Mesendoderm (in vitro differentiated cells): Measurements from ENCODE around the gene SUSD2.

Source experiments
- DNase-seq: peaks from one replicate; pipeline ENCODE4 v3.0.0; 2013
- H2AK5ac ChIP-seq: 2 replicates; pipeline ENCODE4 v1.6.1; 2013; ENCODE audit warnings: low read length, inconsistent platforms
- H2BK120ac ChIP-seq: 2 replicates; pipeline ENCODE4 v1.6.1; 2013; ENCODE audit warnings: low read depth, mild to moderate bottlenecking, low read length, moderate library complexity, mixed read lengths
- H2BK15ac ChIP-seq: replicated peaks from 2 replicates; pipeline ENCODE4 v1.6.1; 2013; ENCODE audit warnings: low read depth, mild to moderate bottlenecking, moderate library complexity
- H2BK5ac ChIP-seq: 2 replicates; pipeline ENCODE4 v1.6.1; 2013; ENCODE audit warnings: low read length, inconsistent platforms
- H3K18ac ChIP-seq: 2 replicates; pipeline ENCODE4 v1.6.1; 2013; ENCODE audit warnings: mild to moderate bottlenecking, low read length, mixed read lengths
- H3K23ac ChIP-seq: one replicate; pipeline ENCODE4 v1.6.1; 2013; ENCODE audit warnings: low read length
- H3K27ac ChIP-seq: 2 replicates; pipeline ENCODE4 v1.5.1; 2013; ENCODE audit warnings: low read depth, mild to moderate bottlenecking, inconsistent platforms, low read length, moderate library complexity
- H3K27me3 ChIP-seq: 2 replicates; pipeline ENCODE4 v1.6.1; 2013; ENCODE audit warnings: low read length, control low read depth, mild to moderate bottlenecking, inconsistent platforms; ENCODE audit not compliant: insufficient read depth, poor library complexity
- H3K36me3 ChIP-seq: 2 replicates; pipeline ENCODE4 v1.6.1; 2013; ENCODE audit warnings: low read length, inconsistent platforms; ENCODE audit not compliant: control insufficient read depth, insufficient read depth
- H3K4ac ChIP-seq: one replicate; pipeline ENCODE4 v1.6.1; 2013; ENCODE audit warnings: low read depth, mild to moderate bottlenecking, low read length, moderate library complexity
- H3K4me1 ChIP-seq: 2 replicates; pipeline ENCODE4 v1.6.1; 2013; ENCODE audit warnings: low read depth, low read length, inconsistent platforms; ENCODE audit not compliant: control insufficient read depth
- H3K4me2 ChIP-seq: 2 replicates; pipeline ENCODE4 v1.6.1; 2013; ENCODE audit warnings: low read length
- H3K4me3 ChIP-seq: 2 replicates; pipeline ENCODE4 v1.5.1; 2013; ENCODE audit warnings: mild to moderate bottlenecking, low read length
- H3K56ac ChIP-seq: one replicate; pipeline ENCODE4 v1.6.1; 2013; ENCODE audit warnings: low read length
- H3K79me1 ChIP-seq: 2 replicates; pipeline ENCODE4 v1.6.1; 2013; ENCODE audit warnings: low read length, inconsistent platforms
- H3K79me2 ChIP-seq: 2 replicates; pipeline ENCODE4 v1.6.1; 2013; ENCODE audit warnings: mild to moderate bottlenecking, low read length; ENCODE audit not compliant: control insufficient read depth, insufficient read depth
- H3K9ac ChIP-seq: 2 replicates; pipeline ENCODE4 v1.6.1; 2013; ENCODE audit warnings: low read length, inconsistent platforms
- H4K5ac ChIP-seq: one replicate; pipeline ENCODE4 v1.6.1; 2013; ENCODE audit warnings: low read length
- H4K8ac ChIP-seq: one replicate; pipeline ENCODE4 v1.6.1; 2013; ENCODE audit warnings: low read depth, mild to moderate bottlenecking, control low read depth, low read length, moderate library complexity
- WGBS: extraction: QIAGEN DNeasy Blood & Tissue Kit; methylation state at CpG from one replicate; pipeline ENCODE4 v1.1.7; 2013; ENCODE audit warnings: low lambda C conversion rate, missing lambda C conversion rate; ENCODE audit not compliant: insufficient coverage; ENCODE audit errors: extremely low coverage; 5-methylcytosine and 5-hydroxymethylcytosine counted together

Gene SUSD2

DNA sequence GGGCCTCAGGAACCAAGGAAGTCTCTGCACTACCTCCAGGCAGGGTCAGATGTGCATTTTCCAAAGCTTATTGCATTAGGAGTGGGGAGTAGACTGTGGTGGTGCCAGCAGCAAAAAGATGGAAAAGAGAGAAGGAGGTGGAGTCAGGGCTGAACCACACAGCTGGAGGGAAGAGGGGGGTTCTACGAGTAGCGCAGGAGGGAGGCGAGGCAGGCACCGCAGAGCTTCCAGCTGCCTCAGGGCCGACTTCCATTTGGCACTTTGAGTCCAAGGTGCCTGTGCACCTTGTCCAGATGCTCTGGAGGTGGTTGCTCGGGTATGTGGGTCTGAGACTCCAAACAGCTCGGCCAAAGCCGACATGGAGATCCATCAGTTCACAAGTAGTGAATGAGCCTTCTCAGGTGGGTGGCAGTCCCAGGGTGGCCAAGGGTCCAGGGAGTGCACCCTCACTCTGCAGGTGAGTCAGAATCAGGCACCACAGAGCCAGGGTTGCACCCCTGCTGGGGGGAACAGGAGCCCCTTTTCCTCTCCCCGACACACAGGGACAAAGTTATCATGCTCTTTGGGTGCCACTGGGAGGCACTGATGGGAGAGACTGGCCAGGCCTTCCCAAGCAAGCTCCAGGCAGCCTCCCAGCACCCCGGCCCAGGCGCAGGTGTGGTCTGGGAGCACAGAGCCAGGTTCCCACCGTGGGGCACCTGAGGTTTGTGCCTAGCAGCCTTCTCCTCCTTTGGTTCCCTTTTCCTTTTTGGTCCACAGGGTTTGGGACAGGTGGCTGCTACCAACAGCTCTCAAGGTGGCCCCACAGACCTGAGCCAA lies 33.4 kb downstream of the SUSD2 start:
- Histone ChIP-seq H3K23ac (no peak overlapping the region), H3K18ac (no peak overlapping the region), H3K79me2 (no peaks in the 10 kb centered on the region), H2AK5ac (no peak overlapping the region), H4K5ac (no peak overlapping the region), H3K56ac (no peak overlapping the region), H4K8ac (no peak overlapping the region), H3K4me2 (no peak overlapping the region), H3K27me3 (no peaks in the 10 kb centered on the region), H3K27ac (no peak overlapping the region), H3K79me1 (no peaks in the 10 kb centered on the region), H3K4me1 (no peaks in the 10 kb centered on the region), H2BK120ac (no peak overlapping the region), H3K9ac (no peak overlapping the region), H3K36me3 (no peaks in the 10 kb centered on the region), H3K4me3 (no peak overlapping the region), H2BK15ac (no peak overlapping the region), H3K4ac (no peak overlapping the region), H2BK5ac (no peak overlapping the region)
- no CpG with 5 or more reads among the region's 12 CpGs for WGBS
- no peak for DNase-seq

DNA sequence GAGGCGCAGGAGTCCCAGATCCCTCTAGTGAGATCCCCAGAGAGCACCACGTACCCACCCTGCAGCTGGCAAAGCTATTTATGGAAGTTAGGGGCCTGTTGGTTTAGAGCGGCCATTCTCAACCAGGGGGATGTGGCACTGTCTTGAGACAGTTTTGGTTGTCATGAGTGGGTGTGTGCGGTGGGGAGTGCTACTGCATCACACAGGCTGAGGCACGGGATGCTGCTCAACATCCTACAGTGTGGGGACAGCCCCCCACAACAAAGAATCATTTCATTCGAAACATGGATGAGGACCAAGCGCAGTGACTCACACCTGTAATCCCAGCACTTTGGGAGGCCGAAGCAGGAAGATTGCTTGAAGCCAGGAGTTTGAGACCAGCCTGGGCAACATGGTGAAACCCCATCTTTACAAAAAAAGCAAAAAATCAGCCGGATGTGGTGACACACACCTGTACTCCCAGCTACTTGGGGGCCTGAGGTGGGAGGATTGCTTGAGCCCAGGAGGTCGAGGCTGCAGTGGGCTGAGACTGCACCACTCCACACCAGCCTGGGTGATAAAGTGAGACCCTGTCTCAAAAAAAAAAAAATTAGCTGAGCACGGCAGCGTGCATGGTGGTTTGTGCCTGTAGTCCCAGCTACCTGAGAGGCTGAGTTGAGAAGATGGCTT lies 35.4 kb downstream of the SUSD2 start:
- H3K4me2 ChIP-seq = no peak overlapping the region
- H3K4me3 ChIP-seq = no peak overlapping the region
- H2BK15ac ChIP-seq = no peak overlapping the region
- no peaks in the 10 kb centered on the region for H3K79me1 ChIP-seq
- H3K9ac ChIP-seq = no peak overlapping the region
- H3K4me1 ChIP-seq = no peaks in the 10 kb centered on the region
- H2AK5ac ChIP-seq = no peak overlapping the region
- no peak overlapping the region for H4K8ac ChIP-seq
- no peak overlapping the region for H3K4ac ChIP-seq
- no peak overlapping the region for H4K5ac ChIP-seq
- H3K79me2 ChIP-seq = no peaks in the 10 kb centered on the region
- H3K27me3 ChIP-seq = no peaks in the 10 kb centered on the region
- no peak overlapping the region for H2BK120ac ChIP-seq
- no CpG with 5 or more reads among the region's 12 CpGs for WGBS
- no peak overlapping the region for H3K27ac ChIP-seq
- no peak overlapping the region for H3K56ac ChIP-seq
- no peak for DNase-seq
- H3K18ac ChIP-seq = no peak overlapping the region
- no peaks in the 10 kb centered on the region for H3K36me3 ChIP-seq
- H3K23ac ChIP-seq = no peak overlapping the region
- no peak overlapping the region for H2BK5ac ChIP-seq

DNA sequence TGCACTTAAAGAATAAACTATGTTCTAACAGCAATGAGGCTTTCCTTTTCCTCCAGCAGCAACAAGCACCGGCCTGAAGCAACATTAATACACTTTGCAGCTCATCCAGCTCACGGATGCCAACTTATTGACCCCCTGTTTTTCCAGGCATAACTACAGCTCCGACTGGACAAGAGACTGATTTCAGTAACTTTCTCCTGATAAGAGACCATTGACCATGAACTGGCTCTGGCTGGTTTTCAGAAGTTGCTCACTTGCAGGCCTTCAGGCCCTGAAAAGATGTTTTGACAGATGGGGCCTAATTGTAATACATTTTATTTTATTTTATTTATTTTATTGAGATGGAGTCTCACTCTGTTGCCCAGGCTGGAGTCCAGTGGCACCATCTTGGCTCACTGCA lies 36.1 kb downstream of the SUSD2 start:
- Histone ChIP-seq H3K79me2 (no peaks in the 10 kb centered on the region), H4K8ac (no peak overlapping the region), H2BK15ac (no peak overlapping the region), H2BK120ac (no peak overlapping the region), H3K4me2 (no peak overlapping the region), H3K79me1 (no peaks in the 10 kb centered on the region), H4K5ac (no peak overlapping the region), H2BK5ac (no peak overlapping the region), H3K4ac (no peak overlapping the region), H3K27ac (no peak overlapping the region), H3K4me1 (no peaks in the 10 kb centered on the region), H2AK5ac (no peak overlapping the region), H3K56ac (no peak overlapping the region), H3K27me3 (no peaks in the 10 kb centered on the region), H3K23ac (no peak overlapping the region), H3K4me3 (no peak overlapping the region), H3K9ac (no peak overlapping the region), H3K36me3 (no peaks in the 10 kb centered on the region), H3K18ac (no peak overlapping the region)
- no peak for DNase-seq
- WGBS = no CpG with 5 or more reads among the region's 3 CpGs

- no peak overlapping the region for H2BK15ac ChIP-seq
- no peak overlapping the region for H3K18ac ChIP-seq
- no peak overlapping the region for H3K56ac ChIP-seq
- no peaks in the 10 kb centered on the region for H3K79me1 ChIP-seq
- no peak overlapping the region for H4K5ac ChIP-seq
- H3K27me3 ChIP-seq = no peaks in the 10 kb centered on the region
- H2BK5ac ChIP-seq = no peak overlapping the region
- no peak overlapping the region for H2AK5ac ChIP-seq
- no peak overlapping the region for H3K23ac ChIP-seq
- no peaks in the 10 kb centered on the region for H3K36me3 ChIP-seq
- H3K27ac ChIP-seq = no peak overlapping the region
- H3K4me2 ChIP-seq = no peak overlapping the region
- no peak overlapping the region for H3K4me3 ChIP-seq
- H3K79me2 ChIP-seq = no peaks in the 10 kb centered on the region
- no peak overlapping the region for H3K4ac ChIP-seq
- no peak for DNase-seq
- H2BK120ac ChIP-seq = no peak overlapping the region
- no peak overlapping the region for H3K9ac ChIP-seq
- no peak overlapping the region for H4K8ac ChIP-seq
- WGBS = no CpG with 5 or more reads among the region's 9 CpGs
- no peaks in the 10 kb centered on the region for H3K4me1 ChIP-seq
These were observed 38.5 kb downstream of the SUSD2 start for GRCh38 chr22:24219750-24220149.

DNA sequence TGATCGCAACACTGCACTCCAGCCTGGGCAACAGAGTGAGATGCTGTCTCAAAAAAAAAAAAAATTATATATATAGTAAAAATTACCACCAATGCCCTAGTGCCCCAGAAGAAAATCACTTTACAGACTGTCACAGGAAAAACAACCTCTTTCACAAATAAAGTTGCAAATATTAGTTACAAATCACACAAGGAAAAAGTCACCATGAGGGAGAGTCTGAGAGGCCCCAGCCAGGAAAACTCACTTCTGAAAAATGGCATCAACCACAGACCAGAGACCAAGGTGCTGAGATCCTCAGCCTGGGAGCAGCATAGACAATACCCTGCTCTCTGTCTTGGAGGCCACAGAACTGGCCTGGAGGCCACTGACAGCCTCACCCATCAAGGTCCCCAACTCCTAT lies 43.2 kb downstream of the SUSD2 start:
- Histone ChIP-seq H3K36me3 (no peaks in the 10 kb centered on the region), H3K9ac (no peak overlapping the region), H3K4me1 (no peaks in the 10 kb centered on the region), H2AK5ac (no peak overlapping the region), H3K27ac (no peak overlapping the region), H3K56ac (no peak overlapping the region), H3K79me1 (no peaks in the 10 kb centered on the region), H4K8ac (no peak overlapping the region), H3K4me3 (no peak overlapping the region), H3K4ac (no peak overlapping the region), H2BK15ac (no peak overlapping the region), H3K23ac (no peak overlapping the region), H4K5ac (no peak overlapping the region), H3K27me3 (no peaks in the 10 kb centered on the region), H2BK5ac (no peak overlapping the region), H2BK120ac (no peak overlapping the region), H3K4me2 (no peak overlapping the region), H3K18ac (no peak overlapping the region), H3K79me2 (no peaks in the 10 kb centered on the region)
- no CpG with 5 or more reads among the region's 1 CpG for WGBS
- DNase-seq = no peak
